Bone marrow (tissue), 2 donors: ENCODE results near the gene SLC6A19.
"Not testable (repeated sequence)": the region's sequence is repeated elsewhere in the genome, so short reads cannot be mapped to it uniquely, and the experiment has no call there.

Experiments used
- DNase-seq, 2 donors: peaks; one replicate each; lab custom pipeline; 2025; lab: John Stamatoyannopoulos, UW

The SLC6A19 gene

GRCh38 chr5:1265461-1266455 lies 64.4 kb downstream of the SLC6A19 start:
- DNase-seq = no peak

DNA sequence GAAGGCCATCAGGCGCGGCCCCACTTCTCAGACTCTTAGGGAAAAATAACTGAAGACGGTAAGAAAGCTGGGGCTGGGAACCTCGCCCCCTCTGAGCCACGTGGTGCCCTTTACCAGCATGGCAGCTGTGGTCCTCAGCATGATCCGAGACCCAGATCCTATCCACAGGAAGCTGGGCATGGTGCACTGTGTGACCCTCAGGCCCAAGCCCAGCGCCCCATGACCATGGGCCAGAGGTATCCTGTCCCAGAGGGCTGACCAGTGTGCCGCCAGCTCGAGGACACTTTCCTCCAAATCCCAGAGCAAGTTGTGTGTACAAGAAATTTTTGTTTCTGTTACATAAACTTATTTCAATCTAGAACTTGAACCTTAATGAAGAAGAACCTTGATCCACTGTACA lies 65.4 kb downstream of the SLC6A19 start:
- no peak for DNase-seq

GRCh38 chr5:1267464-1267863 lies 66.1 kb downstream of the SLC6A19 start:
- not testable (repeated sequence) for DNase-seq

DNA sequence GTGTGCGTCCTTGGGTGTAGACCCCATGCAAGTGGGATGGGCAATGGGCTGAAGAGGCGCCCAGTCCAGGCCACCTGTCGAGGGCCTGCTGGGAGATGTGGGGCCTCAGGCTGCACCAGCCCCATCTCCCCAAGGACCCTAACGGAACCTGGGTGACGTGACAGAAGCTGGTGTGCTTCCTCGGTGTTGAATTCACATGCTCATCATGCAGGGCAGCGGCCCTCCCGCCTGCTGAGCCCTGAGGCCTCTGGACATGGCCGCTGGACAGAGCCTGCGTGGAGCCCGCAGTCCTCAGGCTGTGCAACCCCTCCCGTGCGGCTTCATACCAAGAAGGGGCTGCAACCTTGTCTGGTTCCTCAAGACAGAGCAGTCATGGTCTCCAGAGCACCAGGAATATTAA lies 66.7 kb downstream of the SLC6A19 start:
- no peak for DNase-seq

GRCh38 chr5:1268666-1269065 lies 67.3 kb downstream of the SLC6A19 start:
- no peak for DNase-seq

GRCh38 chr5:1270426-1270825 lies 69.0 kb downstream of the SLC6A19 start:
- DNase-seq = no peak

DNA sequence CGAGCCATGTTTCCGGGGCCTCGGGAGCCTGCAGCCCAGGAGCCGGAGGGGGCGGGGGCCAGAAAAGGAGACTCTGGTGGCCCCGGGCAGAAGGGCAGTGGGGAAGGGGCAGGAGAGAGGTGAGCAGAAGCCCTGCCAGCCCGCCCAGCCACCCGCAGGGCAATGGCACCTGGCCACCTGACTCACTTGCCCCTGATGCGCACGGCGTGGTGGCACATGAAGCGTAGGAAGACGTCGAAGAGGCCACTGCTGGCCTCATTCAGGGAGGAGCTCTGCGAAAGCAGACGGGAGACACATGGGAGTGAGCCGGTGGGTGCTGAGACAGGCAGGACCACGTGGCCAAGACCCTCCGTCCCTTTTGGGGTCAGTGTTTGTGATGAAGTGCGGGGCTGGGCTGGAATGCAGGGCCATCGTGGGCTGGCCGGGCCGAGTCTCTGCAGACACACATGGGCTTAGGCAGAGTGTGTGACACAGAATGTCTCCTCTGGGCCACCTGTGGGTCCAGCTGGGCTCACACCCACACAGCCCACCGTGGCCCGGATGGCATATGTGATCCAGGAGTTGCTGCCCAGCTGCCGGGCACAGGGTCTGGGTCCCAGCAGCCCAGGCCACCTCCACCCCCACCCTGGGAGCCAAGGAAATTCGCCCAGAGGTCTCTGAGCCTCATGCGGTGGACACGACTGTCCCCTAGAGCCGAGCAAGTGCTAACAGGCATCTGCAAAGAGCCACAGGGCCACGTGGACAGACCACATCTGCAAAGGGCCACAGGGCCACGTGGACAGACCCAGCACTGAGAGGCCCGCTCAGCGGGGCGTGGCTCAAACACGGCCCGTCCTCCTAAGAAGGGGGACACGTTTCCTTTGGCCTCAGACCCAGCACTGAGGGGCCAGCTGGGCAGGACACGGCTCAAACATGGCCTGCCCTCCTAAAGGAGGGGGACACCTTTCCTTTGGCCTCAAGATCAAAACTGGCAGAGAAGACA lies 69.8 kb downstream of the SLC6A19 start:
- DNase-seq = no peak

DNA sequence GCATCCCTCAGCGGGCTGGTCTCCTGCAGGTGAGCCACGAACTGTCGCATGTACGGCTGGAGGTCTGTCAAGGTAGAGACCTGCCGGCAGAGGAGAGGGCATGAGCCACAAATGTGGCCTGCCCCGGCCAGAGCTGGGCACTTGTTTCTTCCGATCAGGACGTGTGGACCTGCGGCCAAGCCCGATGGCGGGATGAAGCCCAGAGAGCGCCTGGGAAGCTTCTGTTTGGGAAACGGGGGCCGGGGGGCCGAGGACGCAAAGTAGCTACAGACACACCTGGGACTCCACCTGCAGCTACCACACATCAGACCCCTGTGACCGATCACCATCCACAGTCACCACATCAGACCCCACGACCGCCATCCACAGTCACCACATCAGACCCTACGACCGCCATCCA lies 70.8 kb downstream of the SLC6A19 start:
- no peak for DNase-seq

GRCh38 chr5:1273745-1274144 lies 72.3 kb downstream of the SLC6A19 start:
- no peak for DNase-seq

GRCh38 chr5:1274471-1274870 lies 73.1 kb downstream of the SLC6A19 start:
- DNase-seq = no peak
